ENCODE data around the gene HSBP1. TPM values are rescaled to one million over a fixed set of nuclear protein-coding genes. Genes with fewer than 3 reads are reported as not detected.

The HSBP1 gene
- total and polyA plus RNA-seq, 2 of the 8 experiments (the other 6 are each of a cell fraction or from before 2014, with no cell fraction given) = 78.4 to 219 TPM

- H4K5ac ChIP-seq (ENCODE audit: insufficient read length, low read depth, low read length) = no peak overlapping the region
- no peak overlapping the region for H3K23ac ChIP-seq (ENCODE audit: insufficient read length)
- no peak overlapping the region for H2BK15ac ChIP-seq (ENCODE audit: low read length)
- H2BK20ac ChIP-seq (ENCODE audit: low read length) = no peak overlapping the region
- no peak overlapping the region for H2AK5ac ChIP-seq (ENCODE audit: low read depth, low read length)
- no peak overlapping the region for H2BK12ac ChIP-seq (ENCODE audit: low read depth, low read length)
- no peak overlapping the region for H3K4me2 ChIP-seq (ENCODE audit: insufficient read depth in 1 of 2, low read depth in 2 of 2, low read length in 2 of 2)
- H3K27me3 ChIP-seq (replicated peaks in 1 of 4; ENCODE audit: control insufficient read depth in 3 of 4, extremely low read depth in 1 of 4, insufficient read depth in 3 of 4, low read length in 3 of 4) = no peaks in the 10 kb centered on the region
- no peaks in the 10 kb centered on the region for H3K9me3 ChIP-seq (ENCODE audit: insufficient read depth in 2 of 2, low read depth in 1 of 2, low read length in 1 of 2)
- no peak overlapping the region for H3K14ac ChIP-seq (ENCODE audit: insufficient read length)
- H3K27ac ChIP-seq (ENCODE audit: low read depth, low read length) = no peak overlapping the region
- H4K91ac ChIP-seq (replicated peaks; ENCODE audit: insufficient read length, low read length) = no peak overlapping the region
- POLR2A ChIA-PET (ENCODE audit: partially characterized antibody) = interaction anchor here (1.5 kb wide), 1 partner anchor 24 kb away, joined by 4 read pairs; no protein-coding TSS in a partner anchor
- no peak overlapping the region for H3K4me3 ChIP-seq (ENCODE audit: extremely low read depth in 1 of 4, insufficient read depth in 2 of 4, low read depth in 3 of 4, low read length in 4 of 4)
- CTCF ChIA-PET (ENCODE audit: partially characterized antibody) = no interaction called here
- H3K9ac ChIP-seq (replicated peaks in 1 of 4; ENCODE audit: extremely low read depth in 1 of 4, low read depth in 3 of 4, low read length in 3 of 4) = no peak overlapping the region
- H4K8ac ChIP-seq (ENCODE audit: extremely low read depth, insufficient read depth, low read length) = no peak overlapping the region; the same call in 1 of the 2 replicates
- FAIRE-seq (no peak), DNase-seq (ENCODE audit: low read depth in 1 of 2, low spot score in 2 of 2) (no peak)
- H3K36me3 ChIP-seq (ENCODE audit: control insufficient read depth in 2 of 4, insufficient read depth in 4 of 4, low read length in 3 of 4) = peaks cover 0 to 7% (median 0%) of the 10 kb centered on the region in 4 experiments; a peak in 1 of 8 replicates
- no peaks in the 10 kb centered on the region for H3K79me2 ChIP-seq (ENCODE audit: control insufficient read depth in 1 of 2, insufficient read depth in 2 of 2, low read length in 2 of 2)
- no peak overlapping the region for H2BK120ac ChIP-seq (replicated peaks; ENCODE audit: low read depth, low read length)
- peaks cover 0 to 17% (median 7%) of the 10 kb centered on the region in 4 experiments; a peak in 5 of 7 replicates for H3K4me1 ChIP-seq (replicated peaks in 1 of 4; ENCODE audit: control insufficient read depth in 3 of 4, insufficient read depth in 4 of 4, low read length in 3 of 4)
- TF ChIP-seq NANOG (IDR thresholded peaks at IDR 0.05; ENCODE audit: insufficient read depth, low read depth, low read length, poor library complexity, severe bottlenecking) (no peak), CHD1 (IDR thresholded peaks at IDR 0.05; ENCODE audit: low read depth, low read length) (no peak), SIRT6 (IDR thresholded peaks at IDR 0.05; ENCODE audit: low read length) (no peak), BRCA1 (IDR thresholded peaks at IDR 0.05; ENCODE audit: low read depth, low read length) (no peak), RAD21 (IDR thresholded peaks at IDR 0.05 in 1 of 2, conservative IDR thresholded peaks at IDR 0.05 in 1 of 2; ENCODE audit: low read depth in 2 of 2, low read length in 2 of 2) (no peak), ASH2L (IDR thresholded peaks at IDR 0.05; ENCODE audit: low read length) (no peak), KDM5A (IDR thresholded peaks at IDR 0.05; ENCODE audit: low read length) (no peak)
- 91% methylated on average over 12 of the region's 12 CpGs; no CpG with 5 or more reads in 1 of the 2 experiments for WGBS, 2 experiments (ENCODE audit: extremely low coverage in 1 of 2, insufficient coverage in 1 of 2, insufficient read length in 1 of 2, insufficient replicate concordance in 2 of 2, low coverage in 1 of 2, low lambda C conversion rate in 2 of 2, missing lambda C conversion rate in 1 of 2)
- no peaks in the 10 kb centered on the region for H3K23me2 ChIP-seq (ENCODE audit: low read depth, low read length)
- H3K56ac ChIP-seq (replicated peaks; ENCODE audit: insufficient read length, low read depth, low read length) = no peak overlapping the region
- H2BK5ac ChIP-seq (ENCODE audit: low read depth, low read length) = no peak overlapping the region
- no peak overlapping the region for H3K18ac ChIP-seq (ENCODE audit: extremely low read depth, low read length)
- H4K20me1 ChIP-seq (replicated peaks in 1 of 2; ENCODE audit: control insufficient read depth in 1 of 2, insufficient read depth in 2 of 2, low read length in 2 of 2) = no peaks in the 10 kb centered on the region
- H3K4ac ChIP-seq (replicated peaks; ENCODE audit: insufficient read length, low read depth, low read length) = no peak overlapping the region
- no peak overlapping the region for H2AFZ ChIP-seq (ENCODE audit: low read length)
- no peaks in the 10 kb centered on the region for H3K79me1 ChIP-seq (ENCODE audit: low read depth, low read length)
These were observed 9.2 kb downstream of the HSBP1 start for GRCh38 chr16:83817022-83817421.

All from H1 (cell line).